ENCODE results near the gene FBXW5. TPM values are rescaled to one million over a fixed set of nuclear protein-coding genes. Genes with fewer than 3 reads are reported as not detected.
A peak's percentile ranks its signal among the peaks of the same experiment; 100 is the strongest.

Gene FBXW5
- total and polyA plus RNA-seq, 9 of the 15 experiments (the other 6 are each of a cell fraction or from before 2014, with no cell fraction given) = 0.21 to 128 (median 37.0) TPM

DNA sequence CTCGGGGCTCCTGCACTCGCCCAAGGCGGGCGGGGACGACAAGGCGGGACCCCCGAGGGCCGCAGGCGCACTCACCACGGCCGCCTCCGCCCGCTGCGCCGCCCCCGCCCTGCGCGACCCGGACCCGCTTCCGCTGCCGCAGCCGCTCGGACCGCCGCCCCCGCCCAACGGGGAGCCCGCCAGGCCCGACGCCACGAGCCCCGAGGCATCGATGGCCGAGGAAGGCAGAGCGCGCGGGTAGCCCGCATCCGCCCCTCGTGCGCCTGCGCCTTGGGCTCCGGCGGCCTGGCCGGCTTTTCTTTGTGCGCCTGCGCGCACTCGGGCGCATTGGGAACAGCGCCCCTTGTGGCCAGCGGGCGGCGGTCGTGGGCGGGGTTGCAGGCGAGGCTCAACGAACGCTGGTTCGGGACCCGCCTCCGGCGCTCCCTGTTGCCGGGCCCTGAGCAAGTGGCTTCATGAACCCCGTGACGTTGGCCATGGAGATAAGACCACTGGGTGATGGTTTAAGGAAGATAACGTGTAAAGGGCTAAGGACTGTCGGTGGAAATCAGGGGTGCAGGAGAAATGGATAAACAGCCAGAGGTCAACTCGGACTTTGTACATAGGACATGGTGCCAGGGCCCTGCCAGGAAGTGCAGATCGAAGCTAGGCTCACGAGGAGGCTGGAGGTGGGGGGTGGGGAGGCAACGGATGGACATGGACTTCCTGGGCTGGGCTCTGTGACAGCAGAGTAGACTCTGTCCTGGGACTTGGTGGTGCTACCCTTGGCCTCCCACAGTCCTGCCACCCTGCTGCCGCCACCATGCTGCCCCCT, at the start of gene FBXW5, which contains the start of gene C8G (continued):
- TF ChIP-seq, protein P1, sequence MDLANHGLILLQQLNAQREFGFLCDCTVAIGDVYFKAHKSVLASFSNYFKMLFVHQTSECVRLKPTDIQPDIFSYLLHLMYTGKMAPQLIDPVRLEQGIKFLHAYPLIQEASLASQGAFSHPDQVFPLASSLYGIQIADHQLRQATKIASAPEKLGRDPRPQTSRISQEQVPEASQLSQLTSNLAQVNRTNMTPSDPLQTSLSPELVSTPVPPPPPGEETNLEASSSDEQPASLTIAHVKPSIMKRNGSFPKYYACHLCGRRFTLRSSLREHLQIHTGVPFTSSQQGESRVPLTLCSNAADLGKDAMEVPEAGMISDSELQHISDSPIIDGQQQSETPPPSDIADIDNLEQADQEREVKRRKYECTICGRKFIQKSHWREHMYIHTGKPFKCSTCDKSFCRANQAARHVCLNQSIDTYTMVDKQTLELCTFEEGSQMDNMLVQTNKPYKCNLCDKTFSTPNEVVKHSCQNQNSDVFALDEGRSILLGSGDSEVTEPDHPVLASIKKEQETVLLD (IDR thresholded peaks at IDR 0.05) = peak; percentile 77
- TF ChIP-seq THRAP3 (IDR thresholded peaks at IDR 0.05; ENCODE audit: borderline replicate concordance) (no peak), ESRRB (CRISPR knock-in tag; IDR thresholded peaks at IDR 0.05; ENCODE audit: borderline replicate concordance) (no peak), FUS (optimal IDR thresholded peaks at IDR 0.05; ENCODE audit: low read depth, low read length) (peak; percentile 88), ZNF212 (CRISPR knock-in tag; IDR thresholded peaks at IDR 0.05) (no peak), SIX5 (IDR thresholded peaks at IDR 0.05; ENCODE audit: borderline replicate concordance in 1 of 2, insufficient read depth in 1 of 2, low read depth in 1 of 2, low read length in 2 of 2) (0 out of 4 replicates have a peak, but pooled peaks have one; percentile 16 to 25), SUPT5H (IDR thresholded peaks at IDR 0.05) (peak; percentile 44; the same call in 1 of the 2 replicates), MCM7 (IDR thresholded peaks at IDR 0.05) (no peak), PHB2 (IDR thresholded peaks at IDR 0.05; ENCODE audit: low read depth) (no peak), ZFP30 (CRISPR knock-in tag; IDR thresholded peaks at IDR 0.05; ENCODE audit: borderline replicate concordance) (no peak), TAF9B (IDR thresholded peaks at IDR 0.05; ENCODE audit: partially characterized antibody) (no peak), DDX20 (tag; IDR thresholded peaks at IDR 0.05; ENCODE audit: low read depth) (no peak), ZNF696 (CRISPR knock-in tag; conservative IDR thresholded peaks at IDR 0.05) (no peak)
- TF ChIP-seq, protein P2, sequence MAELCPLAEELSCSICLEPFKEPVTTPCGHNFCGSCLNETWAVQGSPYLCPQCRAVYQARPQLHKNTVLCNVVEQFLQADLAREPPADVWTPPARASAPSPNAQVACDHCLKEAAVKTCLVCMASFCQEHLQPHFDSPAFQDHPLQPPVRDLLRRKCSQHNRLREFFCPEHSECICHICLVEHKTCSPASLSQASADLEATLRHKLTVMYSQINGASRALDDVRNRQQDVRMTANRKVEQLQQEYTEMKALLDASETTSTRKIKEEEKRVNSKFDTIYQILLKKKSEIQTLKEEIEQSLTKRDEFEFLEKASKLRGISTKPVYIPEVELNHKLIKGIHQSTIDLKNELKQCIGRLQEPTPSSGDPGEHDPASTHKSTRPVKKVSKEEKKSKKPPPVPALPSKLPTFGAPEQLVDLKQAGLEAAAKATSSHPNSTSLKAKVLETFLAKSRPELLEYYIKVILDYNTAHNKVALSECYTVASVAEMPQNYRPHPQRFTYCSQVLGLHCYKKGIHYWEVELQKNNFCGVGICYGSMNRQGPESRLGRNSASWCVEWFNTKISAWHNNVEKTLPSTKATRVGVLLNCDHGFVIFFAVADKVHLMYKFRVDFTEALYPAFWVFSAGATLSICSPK (IDR thresholded peaks at IDR 0.05; ENCODE audit: borderline replicate concordance) = 0 out of 2 replicates have a peak, but pooled peaks have one; percentile 45
- TF ChIP-seq, protein P3, sequence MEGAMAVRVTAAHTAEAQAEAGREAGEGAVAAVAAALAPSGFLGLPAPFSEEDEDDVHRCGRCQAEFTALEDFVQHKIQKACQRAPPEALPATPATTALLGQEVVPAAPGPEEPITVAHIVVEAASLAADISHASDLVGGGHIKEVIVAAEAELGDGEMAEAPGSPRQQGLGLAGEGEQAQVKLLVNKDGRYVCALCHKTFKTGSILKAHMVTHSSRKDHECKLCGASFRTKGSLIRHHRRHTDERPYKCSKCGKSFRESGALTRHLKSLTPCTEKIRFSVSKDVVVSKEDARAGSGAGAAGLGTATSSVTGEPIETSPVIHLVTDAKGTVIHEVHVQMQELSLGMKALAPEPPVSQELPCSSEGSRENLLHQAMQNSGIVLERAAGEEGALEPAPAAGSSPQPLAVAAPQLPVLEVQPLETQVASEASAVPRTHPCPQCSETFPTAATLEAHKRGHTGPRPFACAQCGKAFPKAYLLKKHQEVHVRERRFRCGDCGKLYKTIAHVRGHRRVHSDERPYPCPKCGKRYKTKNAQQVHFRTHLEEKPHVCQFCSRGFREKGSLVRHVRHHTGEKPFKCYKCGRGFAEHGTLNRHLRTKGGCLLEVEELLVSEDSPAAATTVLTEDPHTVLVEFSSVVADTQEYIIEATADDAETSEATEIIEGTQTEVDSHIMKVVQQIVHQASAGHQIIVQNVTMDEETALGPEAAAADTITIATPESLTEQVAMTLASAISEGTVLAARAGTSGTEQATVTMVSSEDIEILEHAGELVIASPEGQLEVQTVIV (CRISPR knock-in tag; IDR thresholded peaks at IDR 0.05; ENCODE audit: borderline replicate concordance) = no peak
- TF ChIP-seq, protein P4, sequence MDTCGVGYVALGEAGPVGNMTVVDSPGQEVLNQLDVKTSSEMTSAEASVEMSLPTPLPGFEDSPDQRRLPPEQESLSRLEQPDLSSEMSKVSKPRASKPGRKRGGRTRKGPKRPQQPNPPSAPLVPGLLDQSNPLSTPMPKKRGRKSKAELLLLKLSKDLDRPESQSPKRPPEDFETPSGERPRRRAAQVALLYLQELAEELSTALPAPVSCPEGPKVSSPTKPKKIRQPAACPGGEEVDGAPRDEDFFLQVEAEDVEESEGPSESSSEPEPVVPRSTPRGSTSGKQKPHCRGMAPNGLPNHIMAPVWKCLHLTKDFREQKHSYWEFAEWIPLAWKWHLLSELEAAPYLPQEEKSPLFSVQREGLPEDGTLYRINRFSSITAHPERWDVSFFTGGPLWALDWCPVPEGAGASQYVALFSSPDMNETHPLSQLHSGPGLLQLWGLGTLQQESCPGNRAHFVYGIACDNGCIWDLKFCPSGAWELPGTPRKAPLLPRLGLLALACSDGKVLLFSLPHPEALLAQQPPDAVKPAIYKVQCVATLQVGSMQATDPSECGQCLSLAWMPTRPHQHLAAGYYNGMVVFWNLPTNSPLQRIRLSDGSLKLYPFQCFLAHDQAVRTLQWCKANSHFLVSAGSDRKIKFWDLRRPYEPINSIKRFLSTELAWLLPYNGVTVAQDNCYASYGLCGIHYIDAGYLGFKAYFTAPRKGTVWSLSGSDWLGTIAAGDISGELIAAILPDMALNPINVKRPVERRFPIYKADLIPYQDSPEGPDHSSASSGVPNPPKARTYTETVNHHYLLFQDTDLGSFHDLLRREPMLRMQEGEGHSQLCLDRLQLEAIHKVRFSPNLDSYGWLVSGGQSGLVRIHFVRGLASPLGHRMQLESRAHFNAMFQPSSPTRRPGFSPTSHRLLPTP (IDR thresholded peaks at IDR 0.05; ENCODE audit: borderline replicate concordance, extremely low read depth, insufficient read length) = peak; percentile 94

Measured in K562 (cell line).